HepG2 (cell line): Measurements from ENCODE around the gene SP3. TPM values are rescaled to one million over a fixed set of nuclear protein-coding genes. Genes with fewer than 3 reads are reported as not detected.
A peak's percentile ranks its signal among the peaks of the same experiment; 100 is the strongest.

ENCODE experiments used
- ATF1 ChIP-seq: IDR thresholded peaks from 2 replicates; pipeline ENCODE4 v1.6.1; 2016; ENCODE audit warnings: mild to moderate bottlenecking, control low read depth
- HOXA7 ChIP-seq: sonication (generic); formaldehyde crosslinking; IDR thresholded peaks from 2 replicates; pipeline ENCODE4 v1.8.1; 2022; ENCODE audit warnings: mild to moderate bottlenecking, missing genetic modification reagents, moderate library complexity
- MYC ChIP-seq: sonication (generic); formaldehyde crosslinking; IDR thresholded peaks from 2 replicates; pipeline ENCODE4 v1.9.0; 2021; ENCODE audit warnings: missing genetic modification reagents, borderline replicate concordance
- THAP11 ChIP-seq: IDR thresholded peaks from 2 replicates; pipeline ENCODE4 v1.6.1; 2016; ENCODE audit warnings: missing biosample characterization, missing genetic modification reagents
- ZBTB43 ChIP-seq: sonication (generic); formaldehyde crosslinking; conservative IDR thresholded peaks from 2 replicates; pipeline ENCODE4 v1.4.0; 2020; ENCODE audit warnings: missing genetic modification reagents
- ZNF563 ChIP-seq: sonication (generic); formaldehyde crosslinking; IDR thresholded peaks from 2 replicates; pipeline ENCODE4 v1.8.0; 2022; ENCODE audit warnings: mild to moderate bottlenecking, moderate library complexity, missing genetic modification reagents
- ZNF597 ChIP-seq: sonication (generic); formaldehyde crosslinking; IDR thresholded peaks from 2 replicates; pipeline ENCODE4 v1.5.0; 2020; ENCODE audit warnings: missing genetic modification reagents
- ZNF616 ChIP-seq: sonication (generic); formaldehyde crosslinking; IDR thresholded peaks from 2 replicates; pipeline ENCODE4 v1.5.0; 2020; ENCODE audit warnings: low read depth, mild to moderate bottlenecking, missing genetic modification reagents
- ZSCAN20 ChIP-seq: sonication (generic); formaldehyde crosslinking; IDR thresholded peaks from 2 replicates; pipeline ENCODE4 v1.4.0; 2020; ENCODE audit warnings: missing genetic modification reagents, mild to moderate bottlenecking, borderline replicate concordance
- polyA plus RNA-seq, 8 experiments: library from polyadenylated mRNA; depleted of rRNA in 3 of 8; stranded (reverse) in 7 of 8; unstranded in 1 of 8; fragments of >200 nt; fragmentation: Illumina TruSeq in 4 of 8; extraction: Trizol in 4 of 8; gene quantifications; 2 replicates each; pipeline versions ENCODE4 v1.2.1 to v1.2.3, GENCODE V29; 2011 to 2016; ENCODE audit warnings: low read depth in 4 of 8, missing spikeins in 1 of 8, mixed read lengths in 1 of 8; ENCODE audit not compliant: insufficient read depth in 1 of 8
- total RNA-seq, 5 experiments: library from RNA; depleted of rRNA; stranded (reverse); fragments of >200 nt; fragmentation: Illumina TruSeq; extraction: Trizol; gene quantifications; 2 replicates each; pipeline ENCODE4 v1.2.3, GENCODE V29; 2016; ENCODE audit warnings: low read depth in 1 of 5
- TF ChIP-seq, protein P1 (sequence below): sonication (generic); formaldehyde crosslinking; IDR thresholded peaks from 2 replicates; pipeline ENCODE4 v1.5.0; 2020; ENCODE audit warnings: mild to moderate bottlenecking, missing genetic modification reagents, borderline replicate concordance
- TF ChIP-seq, protein P2 (sequence below): IDR thresholded peaks from 2 replicates; pipeline ENCODE4 v1.6.1; 2016; ENCODE audit warnings: missing compliant biosample characterization, missing genetic modification reagents, borderline replicate concordance
- TF ChIP-seq, protein P3 (sequence below): sonication (generic); formaldehyde crosslinking; IDR thresholded peaks from 2 replicates; pipeline ENCODE4 v1.4.0; 2020; ENCODE audit warnings: low read depth, mild to moderate bottlenecking, missing genetic modification reagents
- TF ChIP-seq, protein P4 (sequence below): sonication (generic); formaldehyde crosslinking; IDR thresholded peaks from 2 replicates; pipeline ENCODE4 v1.4.0; 2020; ENCODE audit warnings: missing genetic modification reagents, borderline replicate concordance

The SP3 gene
- total and polyA plus RNA-seq, 2 of the 13 experiments (the other 11 are each of a cell fraction or from before 2014, with no cell fraction given), result 57.3 to 132 TPM

DNA sequence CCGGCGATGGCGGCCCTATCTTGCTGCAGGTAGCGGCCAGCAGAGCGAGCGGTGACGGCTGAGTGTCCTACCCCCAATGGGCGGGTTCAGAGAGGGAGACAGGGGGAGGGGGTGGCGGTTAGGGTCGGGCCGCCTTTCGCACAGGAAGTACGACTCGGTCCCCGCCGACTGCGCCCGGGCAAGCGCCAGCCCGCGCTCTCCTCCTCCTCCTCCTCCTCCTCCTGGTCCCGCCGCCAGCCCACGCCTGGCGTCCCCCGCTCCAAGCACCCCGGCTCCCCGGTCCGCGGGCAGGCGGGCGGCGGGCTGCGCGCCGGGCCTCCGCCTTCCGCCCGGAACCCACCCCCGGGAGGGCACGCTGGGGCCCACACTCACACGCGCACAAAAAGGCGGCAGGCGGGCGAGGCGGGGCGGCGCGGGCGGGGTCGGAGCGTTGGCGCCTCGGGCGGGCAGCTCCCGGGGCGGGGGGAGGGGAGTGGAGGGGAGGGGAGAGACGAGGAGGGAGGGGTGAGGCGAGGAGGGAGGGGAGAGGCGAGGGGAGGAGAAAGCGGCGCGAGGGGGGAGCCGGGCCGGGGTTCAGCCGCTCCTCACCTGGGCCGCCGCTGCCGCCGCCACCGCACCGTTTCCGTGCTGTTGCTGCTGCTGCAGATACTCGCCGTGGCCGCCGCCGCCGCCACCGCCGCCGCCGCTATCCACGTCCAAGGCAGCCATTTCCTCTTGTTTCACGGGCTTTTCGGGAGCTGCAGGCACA lies 1.2 kb downstream of the SP3 start (continued):
- TF ChIP-seq, protein P1, sequence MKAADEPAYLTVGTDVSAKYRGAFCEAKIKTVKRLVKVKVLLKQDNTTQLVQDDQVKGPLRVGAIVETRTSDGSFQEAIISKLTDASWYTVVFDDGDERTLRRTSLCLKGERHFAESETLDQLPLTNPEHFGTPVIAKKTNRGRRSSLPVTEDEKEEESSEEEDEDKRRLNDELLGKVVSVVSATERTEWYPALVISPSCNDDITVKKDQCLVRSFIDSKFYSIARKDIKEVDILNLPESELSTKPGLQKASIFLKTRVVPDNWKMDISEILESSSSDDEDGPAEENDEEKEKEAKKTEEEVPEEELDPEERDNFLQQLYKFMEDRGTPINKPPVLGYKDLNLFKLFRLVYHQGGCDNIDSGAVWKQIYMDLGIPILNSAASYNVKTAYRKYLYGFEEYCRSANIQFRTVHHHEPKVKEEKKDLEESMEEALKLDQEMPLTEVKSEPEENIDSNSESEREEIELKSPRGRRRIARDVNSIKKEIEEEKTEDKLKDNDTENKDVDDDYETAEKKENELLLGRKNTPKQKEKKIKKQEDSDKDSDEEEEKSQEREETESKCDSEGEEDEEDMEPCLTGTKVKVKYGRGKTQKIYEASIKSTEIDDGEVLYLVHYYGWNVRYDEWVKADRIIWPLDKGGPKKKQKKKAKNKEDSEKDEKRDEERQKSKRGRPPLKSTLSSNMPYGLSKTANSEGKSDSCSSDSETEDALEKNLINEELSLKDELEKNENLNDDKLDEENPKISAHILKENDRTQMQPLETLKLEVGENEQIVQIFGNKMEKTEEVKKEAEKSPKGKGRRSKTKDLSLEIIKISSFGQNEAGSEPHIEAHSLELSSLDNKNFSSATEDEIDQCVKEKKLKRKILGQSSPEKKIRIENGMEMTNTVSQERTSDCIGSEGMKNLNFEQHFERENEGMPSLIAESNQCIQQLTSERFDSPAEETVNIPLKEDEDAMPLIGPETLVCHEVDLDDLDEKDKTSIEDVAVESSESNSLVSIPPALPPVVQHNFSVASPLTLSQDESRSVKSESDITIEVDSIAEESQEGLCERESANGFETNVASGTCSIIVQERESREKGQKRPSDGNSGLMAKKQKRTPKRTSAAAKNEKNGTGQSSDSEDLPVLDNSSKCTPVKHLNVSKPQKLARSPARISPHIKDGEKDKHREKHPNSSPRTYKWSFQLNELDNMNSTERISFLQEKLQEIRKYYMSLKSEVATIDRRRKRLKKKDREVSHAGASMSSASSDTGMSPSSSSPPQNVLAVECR (CRISPR knock-in tag), result peak; percentile 83
- TF ChIP-seq ATF1 (CRISPR knock-in tag) (no peak), ZNF616 (no peak), ZNF563 (CRISPR knock-in tag) (peak; percentile 98), ZBTB43 (CRISPR knock-in tag) (peak; percentile 85), ZNF597 (CRISPR knock-in tag) (no peak), ZSCAN20 (CRISPR knock-in tag) (0 out of 2 replicates have a peak, but pooled peaks have one; percentile 94), HOXA7 (CRISPR knock-in tag) (no peak), THAP11 (peak; percentile 47), MYC (CRISPR knock-in tag) (peak; percentile 87)
- TF ChIP-seq, protein P2, sequence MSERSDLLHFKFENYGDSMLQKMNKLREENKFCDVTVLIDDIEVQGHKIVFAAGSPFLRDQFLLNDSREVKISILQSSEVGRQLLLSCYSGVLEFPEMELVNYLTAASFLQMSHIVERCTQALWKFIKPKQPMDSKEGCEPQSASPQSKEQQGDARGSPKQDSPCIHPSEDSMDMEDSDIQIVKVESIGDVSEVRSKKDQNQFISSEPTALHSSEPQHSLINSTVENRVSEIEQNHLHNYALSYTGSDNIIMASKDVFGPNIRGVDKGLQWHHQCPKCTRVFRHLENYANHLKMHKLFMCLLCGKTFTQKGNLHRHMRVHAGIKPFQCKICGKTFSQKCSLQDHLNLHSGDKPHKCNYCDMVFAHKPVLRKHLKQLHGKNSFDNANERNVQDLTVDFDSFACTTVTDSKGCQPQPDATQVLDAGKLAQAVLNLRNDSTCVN (CRISPR knock-in tag), result no peak
- TF ChIP-seq, protein P3, sequence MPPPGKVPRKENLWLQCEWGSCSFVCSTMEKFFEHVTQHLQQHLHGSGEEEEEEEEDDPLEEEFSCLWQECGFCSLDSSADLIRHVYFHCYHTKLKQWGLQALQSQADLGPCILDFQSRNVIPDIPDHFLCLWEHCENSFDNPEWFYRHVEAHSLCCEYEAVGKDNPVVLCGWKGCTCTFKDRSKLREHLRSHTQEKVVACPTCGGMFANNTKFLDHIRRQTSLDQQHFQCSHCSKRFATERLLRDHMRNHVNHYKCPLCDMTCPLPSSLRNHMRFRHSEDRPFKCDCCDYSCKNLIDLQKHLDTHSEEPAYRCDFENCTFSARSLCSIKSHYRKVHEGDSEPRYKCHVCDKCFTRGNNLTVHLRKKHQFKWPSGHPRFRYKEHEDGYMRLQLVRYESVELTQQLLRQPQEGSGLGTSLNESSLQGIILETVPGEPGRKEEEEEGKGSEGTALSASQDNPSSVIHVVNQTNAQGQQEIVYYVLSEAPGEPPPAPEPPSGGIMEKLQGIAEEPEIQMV (CRISPR knock-in tag), result peak; percentile 93; the same call in 1 of the 2 replicates
- TF ChIP-seq, protein P4, sequence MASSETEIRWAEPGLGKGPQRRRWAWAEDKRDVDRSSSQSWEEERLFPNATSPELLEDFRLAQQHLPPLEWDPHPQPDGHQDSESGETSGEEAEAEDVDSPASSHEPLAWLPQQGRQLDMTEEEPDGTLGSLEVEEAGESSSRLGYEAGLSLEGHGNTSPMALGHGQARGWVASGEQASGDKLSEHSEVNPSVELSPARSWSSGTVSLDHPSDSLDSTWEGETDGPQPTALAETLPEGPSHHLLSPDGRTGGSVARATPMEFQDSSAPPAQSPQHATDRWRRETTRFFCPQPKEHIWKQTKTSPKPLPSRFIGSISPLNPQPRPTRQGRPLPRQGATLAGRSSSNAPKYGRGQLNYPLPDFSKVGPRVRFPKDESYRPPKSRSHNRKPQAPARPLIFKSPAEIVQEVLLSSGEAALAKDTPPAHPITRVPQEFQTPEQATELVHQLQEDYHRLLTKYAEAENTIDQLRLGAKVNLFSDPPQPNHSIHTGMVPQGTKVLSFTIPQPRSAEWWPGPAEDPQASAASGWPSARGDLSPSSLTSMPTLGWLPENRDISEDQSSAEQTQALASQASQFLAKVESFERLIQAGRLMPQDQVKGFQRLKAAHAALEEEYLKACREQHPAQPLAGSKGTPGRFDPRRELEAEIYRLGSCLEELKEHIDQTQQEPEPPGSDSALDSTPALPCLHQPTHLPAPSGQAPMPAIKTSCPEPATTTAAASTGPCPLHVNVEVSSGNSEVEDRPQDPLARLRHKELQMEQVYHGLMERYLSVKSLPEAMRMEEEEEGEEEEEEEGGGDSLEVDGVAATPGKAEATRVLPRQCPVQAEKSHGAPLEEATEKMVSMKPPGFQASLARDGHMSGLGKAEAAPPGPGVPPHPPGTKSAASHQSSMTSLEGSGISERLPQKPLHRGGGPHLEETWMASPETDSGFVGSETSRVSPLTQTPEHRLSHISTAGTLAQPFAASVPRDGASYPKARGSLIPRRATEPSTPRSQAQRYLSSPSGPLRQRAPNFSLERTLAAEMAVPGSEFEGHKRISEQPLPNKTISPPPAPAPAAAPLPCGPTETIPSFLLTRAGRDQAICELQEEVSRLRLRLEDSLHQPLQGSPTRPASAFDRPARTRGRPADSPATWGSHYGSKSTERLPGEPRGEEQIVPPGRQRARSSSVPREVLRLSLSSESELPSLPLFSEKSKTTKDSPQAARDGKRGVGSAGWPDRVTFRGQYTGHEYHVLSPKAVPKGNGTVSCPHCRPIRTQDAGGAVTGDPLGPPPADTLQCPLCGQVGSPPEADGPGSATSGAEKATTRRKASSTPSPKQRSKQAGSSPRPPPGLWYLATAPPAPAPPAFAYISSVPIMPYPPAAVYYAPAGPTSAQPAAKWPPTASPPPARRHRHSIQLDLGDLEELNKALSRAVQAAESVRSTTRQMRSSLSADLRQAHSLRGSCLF, result no peak
